MM.1S (cell line): Measurements from ENCODE around the gene LRFN2.

ENCODE experiments used
- DNase-seq: peaks from one replicate; pipeline ENCODE4 v3.0.0-alpha.2; 2015
- H2AFZ ChIP-seq: fragments of 300-600 bp; sonication (generic); 2 replicates; pipeline ENCODE4 v1.6.0; 2016; ENCODE audit warnings: antibody characterized with exemption, low read length
- H3F3A ChIP-seq: fragments of 300-600 bp; sonication (generic); 2 replicates; pipeline ENCODE4 v1.6.1; 2016; ENCODE audit warnings: mild to moderate bottlenecking, antibody characterized with exemption, low read length, moderate library complexity, mixed read lengths; ENCODE audit not compliant: insufficient read depth
- H3K27ac ChIP-seq: fragments of 300-600 bp; sonication (generic); 2 replicates; pipeline ENCODE4 v1.5.1; 2016; ENCODE audit warnings: mild to moderate bottlenecking, low read length
- H3K27me3 ChIP-seq: fragments of 300-600 bp; sonication (generic); replicated peaks from 2 replicates; pipeline ENCODE4 v1.6.0; 2016; ENCODE audit warnings: low read length; ENCODE audit not compliant: insufficient read depth
- H3K36me3 ChIP-seq: fragments of 300-600 bp; sonication (generic); replicated peaks from 2 replicates; pipeline ENCODE4 v1.6.1; 2016; ENCODE audit warnings: mild to moderate bottlenecking, low read length, mixed read lengths; ENCODE audit not compliant: insufficient read depth
- H3K4me1 ChIP-seq: fragments of 300-600 bp; sonication (generic); 2 replicates; pipeline ENCODE4 v1.6.1; 2016; ENCODE audit warnings: low read length, mixed read lengths
- H3K4me2 ChIP-seq: fragments of 300-600 bp; sonication (generic); 2 replicates; pipeline ENCODE4 v1.6.0; 2016; ENCODE audit warnings: low read depth, low read length
- H3K4me3 ChIP-seq: fragments of 300-600 bp; sonication (generic); 2 replicates; pipeline ENCODE4 v1.5.1; 2016; ENCODE audit warnings: low read length, mixed read lengths
- H3K79me2 ChIP-seq: fragments of 300-600 bp; sonication (generic); 2 replicates; pipeline ENCODE4 v1.6.1; 2016; ENCODE audit warnings: mixed run types, low read length, mixed read lengths
- H3K9ac ChIP-seq: fragments of 300-600 bp; sonication (generic); 2 replicates; pipeline ENCODE4 v1.6.1; 2016; ENCODE audit warnings: low read length, mixed read lengths
- H3K9me2 ChIP-seq: fragments of 300-600 bp; sonication (generic); replicated peaks from 2 replicates; pipeline ENCODE4 v1.6.1; 2016; ENCODE audit warnings: mild to moderate bottlenecking, low read length, mixed read lengths; ENCODE audit not compliant: insufficient read depth
- H3K9me3 ChIP-seq: fragments of 300-600 bp; sonication (generic); replicated peaks from 2 replicates; pipeline ENCODE4 v1.6.1; 2016; ENCODE audit warnings: mild to moderate bottlenecking, low read length, mixed read lengths; ENCODE audit not compliant: insufficient read depth
- H4K20me1 ChIP-seq: fragments of 300-600 bp; sonication (generic); 2 replicates; pipeline ENCODE4 v1.6.1; 2016; ENCODE audit warnings: mild to moderate bottlenecking, low read length, moderate library complexity, mixed read lengths; ENCODE audit not compliant: insufficient read depth
- EZH2 ChIP-seq: fragments of 300-600 bp; sonication (generic); optimal IDR thresholded peaks from 2 replicates; pipeline ENCODE3; 2017; ENCODE audit warnings: low read depth, mild to moderate bottlenecking, antibody characterized with exemption, low read length, mixed read lengths
- EZH2phosphoT487 ChIP-seq: fragments of 300-600 bp; sonication (generic); IDR thresholded peaks from 2 replicates; pipeline ENCODE4 v1.6.1; 2018; ENCODE audit warnings: antibody characterized with exemption, low read length
- TF ChIP-seq, protein P1 (sequence below): fragments of 300-600 bp; sonication (generic); IDR thresholded peaks from 2 replicates; pipeline ENCODE4 v1.5.1; 2016; ENCODE audit warnings: antibody characterized with exemption, low read length, mixed read lengths

The LRFN2 gene

DNA sequence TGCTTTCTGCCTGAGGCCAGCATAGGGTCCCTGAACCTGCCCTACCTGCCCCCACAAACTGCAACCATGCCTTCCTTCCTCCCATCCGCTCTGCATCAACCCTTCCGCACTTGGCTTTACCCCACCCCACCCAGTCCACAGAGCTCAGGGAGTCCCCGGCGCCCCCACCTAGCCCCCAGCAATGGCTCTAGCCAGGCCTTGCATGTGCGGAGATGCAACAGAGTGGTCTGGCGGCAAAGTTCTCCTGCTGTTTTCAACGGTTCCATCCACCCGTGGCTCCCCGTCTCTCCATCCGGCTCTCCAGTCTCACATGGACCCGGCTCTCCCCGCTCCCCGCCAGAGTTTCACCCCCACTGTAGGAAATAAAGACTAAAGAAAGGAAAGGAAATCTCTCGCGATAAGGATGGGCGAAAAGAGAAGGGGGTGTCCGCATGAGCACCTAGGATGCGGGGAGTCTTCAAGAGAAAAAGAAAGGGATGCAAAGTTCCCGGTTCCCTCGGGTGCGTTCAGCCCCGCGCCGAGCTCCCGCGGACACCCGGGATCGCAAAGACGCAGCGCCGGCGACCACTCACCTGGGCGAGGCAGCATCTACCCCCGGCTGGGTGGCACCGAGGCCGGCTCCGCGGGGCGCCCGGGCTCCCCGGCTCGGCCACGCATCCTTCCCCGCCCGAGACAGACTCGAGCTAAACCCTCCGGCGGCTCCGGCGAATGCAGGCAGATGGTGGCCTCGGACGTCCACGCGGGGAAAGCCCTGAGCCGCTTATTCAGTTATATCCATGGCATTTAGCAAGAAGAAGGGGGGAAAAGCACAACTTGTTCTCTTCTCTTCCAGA is 579 bp downstream of the LRFN2 start:
- H3K9me2 ChIP-seq: no peaks in the 10 kb centered on the region
- H3F3A ChIP-seq: no peaks in the 10 kb centered on the region
- H3K4me2 ChIP-seq: peak overlapping the region; percentile 65; the same call in 1 of the 2 replicates
- no peaks in the 10 kb centered on the region; the same call in 1 of the 2 replicates for H3K27me3 ChIP-seq
- H4K20me1 ChIP-seq: no peaks in the 10 kb centered on the region
- peak overlapping the region; percentile 60 for H3K4me3 ChIP-seq
- no peak overlapping the region for H3K27ac ChIP-seq
- no peak for DNase-seq
- H3K79me2 ChIP-seq: no peaks in the 10 kb centered on the region
- 0 out of 2 replicates have a peak overlapping the region, but pooled peaks have one; percentile 58 for H2AFZ ChIP-seq
- no peaks in the 10 kb centered on the region for H3K9me3 ChIP-seq
- no peaks in the 10 kb centered on the region for H3K36me3 ChIP-seq
- H3K9ac ChIP-seq: no peak overlapping the region
- H3K4me1 ChIP-seq: no peaks in the 10 kb centered on the region
- no peak for TF ChIP-seq EZH2phosphoT487
- TF ChIP-seq EZH2: no peak
- TF ChIP-seq, protein P1, sequence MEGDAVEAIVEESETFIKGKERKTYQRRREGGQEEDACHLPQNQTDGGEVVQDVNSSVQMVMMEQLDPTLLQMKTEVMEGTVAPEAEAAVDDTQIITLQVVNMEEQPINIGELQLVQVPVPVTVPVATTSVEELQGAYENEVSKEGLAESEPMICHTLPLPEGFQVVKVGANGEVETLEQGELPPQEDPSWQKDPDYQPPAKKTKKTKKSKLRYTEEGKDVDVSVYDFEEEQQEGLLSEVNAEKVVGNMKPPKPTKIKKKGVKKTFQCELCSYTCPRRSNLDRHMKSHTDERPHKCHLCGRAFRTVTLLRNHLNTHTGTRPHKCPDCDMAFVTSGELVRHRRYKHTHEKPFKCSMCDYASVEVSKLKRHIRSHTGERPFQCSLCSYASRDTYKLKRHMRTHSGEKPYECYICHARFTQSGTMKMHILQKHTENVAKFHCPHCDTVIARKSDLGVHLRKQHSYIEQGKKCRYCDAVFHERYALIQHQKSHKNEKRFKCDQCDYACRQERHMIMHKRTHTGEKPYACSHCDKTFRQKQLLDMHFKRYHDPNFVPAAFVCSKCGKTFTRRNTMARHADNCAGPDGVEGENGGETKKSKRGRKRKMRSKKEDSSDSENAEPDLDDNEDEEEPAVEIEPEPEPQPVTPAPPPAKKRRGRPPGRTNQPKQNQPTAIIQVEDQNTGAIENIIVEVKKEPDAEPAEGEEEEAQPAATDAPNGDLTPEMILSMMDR: no peak

DNA sequence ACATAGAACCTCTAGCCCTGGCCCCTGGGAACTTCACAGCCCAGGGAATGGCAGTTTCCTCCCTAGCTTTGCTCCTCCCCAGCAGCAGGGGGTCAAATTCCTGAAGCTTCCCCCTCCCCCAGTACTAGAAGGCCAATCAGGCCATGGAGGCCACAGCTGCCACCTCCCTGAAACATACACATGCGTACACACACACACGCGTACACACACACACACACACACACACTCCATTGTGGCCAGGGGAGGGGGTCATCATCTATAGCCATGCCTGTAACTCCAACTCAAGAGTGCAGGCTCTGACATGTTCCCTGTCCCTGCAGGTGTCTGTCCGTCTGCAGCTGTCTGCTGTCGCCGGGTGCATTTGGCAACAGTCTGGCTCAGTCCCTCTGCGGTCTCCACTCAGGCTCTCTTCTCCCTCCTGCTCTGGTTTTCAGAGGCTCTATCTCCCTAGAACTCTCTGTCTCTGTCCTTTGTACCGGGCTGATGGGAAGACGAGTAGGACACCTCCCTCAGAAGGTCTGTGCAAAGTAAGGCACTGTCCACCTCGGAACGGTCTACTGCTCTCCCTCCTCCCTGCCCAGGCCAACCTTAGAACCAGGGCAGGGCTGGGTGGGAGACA is 1.4 kb downstream of the LRFN2 start:
- no peak overlapping the region for H3K9ac ChIP-seq
- TF ChIP-seq EZH2phosphoT487 (no peak), EZH2 (no peak)
- TF ChIP-seq, protein P1: no peak
- no peak overlapping the region for H3K4me2 ChIP-seq
- H3K79me2 ChIP-seq: no peaks in the 10 kb centered on the region
- H4K20me1 ChIP-seq: no peaks in the 10 kb centered on the region
- H3K27me3 ChIP-seq: no peaks in the 10 kb centered on the region; the same call in 1 of the 2 replicates
- H3K27ac ChIP-seq: no peak overlapping the region
- DNase-seq: no peak
- no peak overlapping the region for H2AFZ ChIP-seq
- no peaks in the 10 kb centered on the region for H3K9me3 ChIP-seq
- no peaks in the 10 kb centered on the region for H3K4me1 ChIP-seq
- H3K4me3 ChIP-seq: no peak overlapping the region
- H3K9me2 ChIP-seq: no peaks in the 10 kb centered on the region
- H3F3A ChIP-seq: no peaks in the 10 kb centered on the region
- H3K36me3 ChIP-seq: no peaks in the 10 kb centered on the region

DNA sequence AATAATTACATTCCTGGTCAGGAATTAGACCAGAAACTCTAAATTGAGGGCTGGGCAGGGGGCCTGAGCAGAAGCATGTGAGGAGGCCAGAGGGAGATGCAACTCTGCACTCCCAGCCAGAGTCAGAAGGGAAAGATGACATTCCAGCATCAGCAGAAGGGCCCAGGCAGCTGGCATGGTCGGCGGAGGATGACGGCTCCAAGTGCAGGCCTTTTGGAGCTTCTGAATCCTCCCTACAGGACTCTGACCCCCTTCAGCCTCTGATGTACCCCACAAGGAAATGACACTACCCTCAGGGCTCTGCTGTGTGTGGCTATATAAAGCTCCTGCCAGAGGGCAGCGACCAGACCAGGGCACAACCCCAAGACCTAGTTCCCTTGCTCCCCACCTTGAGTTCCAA is 1.9 kb downstream of the LRFN2 start:
- Histone ChIP-seq H4K20me1 (no peaks in the 10 kb centered on the region), H2AFZ (no peak overlapping the region), H3K79me2 (no peaks in the 10 kb centered on the region), H3K27me3 (no peaks in the 10 kb centered on the region; the same call in 1 of the 2 replicates), H3K27ac (no peak overlapping the region), H3K9me3 (no peaks in the 10 kb centered on the region), H3F3A (no peaks in the 10 kb centered on the region), H3K9ac (no peak overlapping the region), H3K4me1 (no peaks in the 10 kb centered on the region), H3K36me3 (no peaks in the 10 kb centered on the region), H3K4me3 (no peak overlapping the region), H3K4me2 (no peak overlapping the region), H3K9me2 (no peaks in the 10 kb centered on the region)
- TF ChIP-seq, protein P1: no peak
- TF ChIP-seq EZH2: no peak
- TF ChIP-seq EZH2phosphoT487: no peak
- DNase-seq: no peak
